ENCODE data around the gene ANXA3.

DNA sequence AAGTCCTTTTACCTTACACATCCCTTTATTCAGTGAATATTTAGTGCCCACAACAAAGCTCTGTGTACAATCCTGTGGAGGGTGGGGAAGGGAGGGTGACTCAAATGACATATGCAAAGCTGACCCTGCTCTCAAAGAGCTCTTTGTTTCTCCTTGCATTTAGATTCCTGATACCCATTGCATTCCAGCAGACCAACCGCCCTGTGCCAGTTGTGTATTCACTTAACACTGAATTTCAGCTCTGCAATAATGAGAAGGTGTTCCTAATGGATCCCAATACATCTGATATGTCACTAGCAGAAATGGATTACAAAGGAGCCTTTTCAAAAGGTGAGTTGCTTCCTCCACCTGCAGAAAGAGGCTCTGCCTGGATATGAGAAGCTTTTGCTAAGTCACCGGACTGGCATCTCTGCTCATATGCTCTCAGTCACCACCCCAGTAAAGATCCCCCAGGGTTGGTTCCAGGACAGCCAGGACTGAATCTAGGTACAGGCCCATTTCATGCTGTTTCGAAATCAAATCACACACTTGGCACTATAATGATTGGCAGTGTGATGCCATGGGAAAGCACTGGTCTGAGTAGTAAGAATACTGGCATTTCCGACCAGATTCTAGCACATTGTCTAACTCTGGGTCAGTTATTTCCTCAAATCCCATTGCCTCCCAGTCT lies 17.1 kb upstream of the ANXA3 start:
- TF ChIP-seq, protein P1, sequence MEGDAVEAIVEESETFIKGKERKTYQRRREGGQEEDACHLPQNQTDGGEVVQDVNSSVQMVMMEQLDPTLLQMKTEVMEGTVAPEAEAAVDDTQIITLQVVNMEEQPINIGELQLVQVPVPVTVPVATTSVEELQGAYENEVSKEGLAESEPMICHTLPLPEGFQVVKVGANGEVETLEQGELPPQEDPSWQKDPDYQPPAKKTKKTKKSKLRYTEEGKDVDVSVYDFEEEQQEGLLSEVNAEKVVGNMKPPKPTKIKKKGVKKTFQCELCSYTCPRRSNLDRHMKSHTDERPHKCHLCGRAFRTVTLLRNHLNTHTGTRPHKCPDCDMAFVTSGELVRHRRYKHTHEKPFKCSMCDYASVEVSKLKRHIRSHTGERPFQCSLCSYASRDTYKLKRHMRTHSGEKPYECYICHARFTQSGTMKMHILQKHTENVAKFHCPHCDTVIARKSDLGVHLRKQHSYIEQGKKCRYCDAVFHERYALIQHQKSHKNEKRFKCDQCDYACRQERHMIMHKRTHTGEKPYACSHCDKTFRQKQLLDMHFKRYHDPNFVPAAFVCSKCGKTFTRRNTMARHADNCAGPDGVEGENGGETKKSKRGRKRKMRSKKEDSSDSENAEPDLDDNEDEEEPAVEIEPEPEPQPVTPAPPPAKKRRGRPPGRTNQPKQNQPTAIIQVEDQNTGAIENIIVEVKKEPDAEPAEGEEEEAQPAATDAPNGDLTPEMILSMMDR (IDR thresholded peaks at IDR 0.05) = no peak
- TF ChIP-seq POLR2A (IDR thresholded peaks at IDR 0.05) (no peak), POLR2AphosphoS5 (IDR thresholded peaks at IDR 0.05) (no peak)

All from gastroesophageal sphincter (tissue), 3 donors.